HUDEP-2 (cell line): ENCODE measurements around the gene LRRC47.
"Not testable (repeated sequence)": the region's sequence is repeated elsewhere in the genome, so short reads cannot be mapped to it uniquely, and the experiment has no call there.

Experiments used
- DNase-seq, 76 experiments: peaks; one replicate each; lab custom pipeline; 2025; ENCODE audit not compliant: unreplicated experiment in 76 of 76; lab: John Stamatoyannopoulos, UW

The LRRC47 gene

GRCh38 chr1:3816331-3817137 lies 20.2 kb upstream of the LRRC47 start:
- no peak for DNase-seq

GRCh38 chr1:3814771-3815561 lies 18.7 kb upstream of the LRRC47 start:
- no peak for DNase-seq

GRCh38 chr1:3814065-3814464 lies 17.8 kb upstream of the LRRC47 start:
- DNase-seq, result no peak

- no peak for DNase-seq
These were observed 15.3 kb upstream of the LRRC47 start for GRCh38 chr1:3811595-3811911.

GRCh38 chr1:3810149-3810761 lies 14.0 kb upstream of the LRRC47 start:
- DNase-seq, result not testable (repeated sequence)

GRCh38 chr1:3809680-3810079 lies 13.4 kb upstream of the LRRC47 start:
- DNase-seq, result no peak

- DNase-seq, result peak in 51 of 76 experiments; percentile 7 to 95 (median 47)
These were observed 11.5 kb upstream of the LRRC47 start for GRCh38 chr1:3807769-3808168.

- DNase-seq, result no peak
These were observed 8.7 kb upstream of the LRRC47 start for GRCh38 chr1:3805038-3805437.

GRCh38 chr1:3804627-3804944 lies 8.3 kb upstream of the LRRC47 start:
- DNase-seq, result not testable (repeated sequence)

GRCh38 chr1:3803905-3804626 lies 7.8 kb upstream of the LRRC47 start:
- DNase-seq, result peak in 33 of 76 experiments; percentile 5 to 85 (median 36)

- DNase-seq, result not testable (repeated sequence)
These were observed 4.5 kb upstream of the LRRC47 start for GRCh38 chr1:3800795-3801194.

GRCh38 chr1:3799976-3800685 lies 3.8 kb upstream of the LRRC47 start:
- DNase-seq, result no peak

GRCh38 chr1:3795453-3796214 lies 664 bp downstream of the LRRC47 start:
- peak in 2 of 76 experiments; percentile 20 to 31 for DNase-seq

GRCh38 chr1:3790952-3791351 lies 5.3 kb downstream of the LRRC47 start:
- DNase-seq, result no peak

GRCh38 chr1:3790500-3790923 lies 5.8 kb downstream of the LRRC47 start:
- DNase-seq, result no peak

GRCh38 chr1:3789421-3790300 lies 6.6 kb downstream of the LRRC47 start:
- no peak for DNase-seq

GRCh38 chr1:3788756-3789420 lies 7.4 kb downstream of the LRRC47 start:
- DNase-seq, result no peak
